ENCODE data around the gene ALOX12B. TPM values are rescaled to one million over a fixed set of nuclear protein-coding genes. Genes with fewer than 3 reads are reported as not detected.

Gene ALOX12B
- total RNA-seq, 2 donors from 2014 or later = 0.95 to 1.2 TPM

- TF ChIP-seq CTCF (conservative IDR thresholded peaks at IDR 0.05) = no peak
- H3K4me3 Mint-ChIP-seq = no peak overlapping the region
- H3K27ac Mint-ChIP-seq = no peak overlapping the region
- Histone ChIP-seq H3K4me3 (ENCODE audit: low read length) (no peak overlapping the region), H3K27ac (ENCODE audit: low read depth, low read length) (no peak overlapping the region), H3K9ac (ENCODE audit: extremely low read depth, low read length, poor library complexity, severe bottlenecking) (no peak overlapping the region), H3K4me1 (ENCODE audit: control insufficient read depth, insufficient read depth, low read length) (no peaks in the 10 kb centered on the region), H3K27me3 (ENCODE audit: control insufficient read depth, insufficient read depth, low read length, poor library complexity, severe bottlenecking) (peaks cover 63% of the 10 kb centered on the region), H3K9me3 (ENCODE audit: control insufficient read depth, low read length) (no peaks in the 10 kb centered on the region), H3K36me3 (ENCODE audit: control insufficient read depth, insufficient read depth, low read length) (no peaks in the 10 kb centered on the region)
- peaks cover 84% of the 10 kb centered on the region for H3K27me3 Mint-ChIP-seq (ENCODE audit: insufficient read depth)
- H3K36me3 Mint-ChIP-seq (ENCODE audit: low read depth) = no peaks in the 10 kb centered on the region
- H3K4me1 Mint-ChIP-seq = peaks cover 4% of the 10 kb centered on the region
- H3K9me3 Mint-ChIP-seq = peaks cover 2% of the 10 kb centered on the region
- DNase-seq = no peak
- 88 to 95% methylated on average over 2 to 3 of the region's 3 CpGs for WGBS, 2 experiments (ENCODE audit: insufficient coverage in 1 of 2, insufficient read length in 1 of 2)
Measured at GRCh38 chr17:8081876-8082275, 5.6 kb downstream of the ALOX12B start.

- Histone ChIP-seq H3K9ac (ENCODE audit: extremely low read depth, low read length, poor library complexity, severe bottlenecking) (no peak overlapping the region), H3K4me1 (ENCODE audit: control insufficient read depth, insufficient read depth, low read length) (no peaks in the 10 kb centered on the region), H3K36me3 (ENCODE audit: control insufficient read depth, insufficient read depth, low read length) (no peaks in the 10 kb centered on the region), H3K27me3 (ENCODE audit: control insufficient read depth, insufficient read depth, low read length, poor library complexity, severe bottlenecking) (peaks cover 73% of the 10 kb centered on the region), H3K4me3 (ENCODE audit: low read length) (no peak overlapping the region), H3K9me3 (ENCODE audit: control insufficient read depth, low read length) (no peaks in the 10 kb centered on the region), H3K27ac (ENCODE audit: low read depth, low read length) (no peak overlapping the region)
- H3K27ac Mint-ChIP-seq = no peak overlapping the region
- peaks cover 2% of the 10 kb centered on the region for H3K9me3 Mint-ChIP-seq
- 72 to 77% methylated on average over 3 to 17 of the region's 17 CpGs for WGBS, 2 experiments (ENCODE audit: insufficient coverage in 1 of 2, insufficient read length in 1 of 2)
- TF ChIP-seq CTCF (conservative IDR thresholded peaks at IDR 0.05) = no peak
- H3K4me1 Mint-ChIP-seq = peaks cover 4% of the 10 kb centered on the region
- peaks cover 88% of the 10 kb centered on the region for H3K27me3 Mint-ChIP-seq (ENCODE audit: insufficient read depth)
- H3K36me3 Mint-ChIP-seq (ENCODE audit: low read depth) = no peaks in the 10 kb centered on the region
- H3K4me3 Mint-ChIP-seq = peak overlapping the region; percentile 67
- DNase-seq = peak; percentile 78
Measured at GRCh38 chr17:8080799-8081219, 6.7 kb downstream of the ALOX12B start.

GRCh38 chr17:8080208-8080798 is 7.2 kb downstream of the ALOX12B start:
- Histone ChIP-seq H3K27me3 (ENCODE audit: control insufficient read depth, insufficient read depth, low read length, poor library complexity, severe bottlenecking) (peaks cover 78% of the 10 kb centered on the region), H3K9me3 (ENCODE audit: control insufficient read depth, low read length) (no peaks in the 10 kb centered on the region), H3K4me3 (ENCODE audit: low read length) (peak overlapping the region; percentile 80), H3K27ac (ENCODE audit: low read depth, low read length) (no peak overlapping the region), H3K36me3 (ENCODE audit: control insufficient read depth, insufficient read depth, low read length) (no peaks in the 10 kb centered on the region), H3K4me1 (ENCODE audit: control insufficient read depth, insufficient read depth, low read length) (no peaks in the 10 kb centered on the region), H3K9ac (ENCODE audit: extremely low read depth, low read length, poor library complexity, severe bottlenecking) (no peak overlapping the region)
- peak; percentile 43 for TF ChIP-seq CTCF (conservative IDR thresholded peaks at IDR 0.05)
- Mint-ChIP-seq H3K9me3 (peaks cover 2% of the 10 kb centered on the region), H3K36me3 (ENCODE audit: low read depth) (no peaks in the 10 kb centered on the region), H3K27ac (no peak overlapping the region), H3K4me3 (peak overlapping the region; percentile 67), H3K4me1 (peaks cover 4% of the 10 kb centered on the region), H3K27me3 (ENCODE audit: insufficient read depth) (peaks cover 90% of the 10 kb centered on the region)
- WGBS, 2 experiments (ENCODE audit: insufficient coverage in 1 of 2, insufficient read length in 1 of 2) = 41 to 62% methylated on average over 12 to 25 of the region's 25 CpGs
- DNase-seq = no peak
